Measurements from ENCODE around the gene SCLY. TPM values are rescaled to one million over a fixed set of nuclear protein-coding genes. Genes with fewer than 3 reads are reported as not detected.
"Not testable (repeated sequence)": the region's sequence is repeated elsewhere in the genome, so short reads cannot be mapped to it uniquely, and the experiment has no call there.

SCLY gene
- total RNA-seq, 4 donors from 2014 or later, result 9.8 to 17.9 (median 13.9) TPM

GRCh38 chr2:238029853-238030252 lies 30.9 kb upstream of the SCLY start:
- TF ChIP-seq POLR2AphosphoS5 (IDR thresholded peaks at IDR 0.05), result no peak
- no peak for TF ChIP-seq CTCF (IDR thresholded peaks at IDR 0.05)
- no peak for TF ChIP-seq POLR2A (IDR thresholded peaks at IDR 0.05; ENCODE audit: low read depth)
- no peak for TF ChIP-seq EP300 (IDR thresholded peaks at IDR 0.05)
- no peaks in the 10 kb centered on the region for H3K4me1 ChIP-seq
- no peak for DNase-seq (ENCODE audit: extremely low spot score)
- intact Hi-C loops (cut with DNase I), result no loop called here
- 98% methylated on average over 3 of the region's 3 CpGs for WGBS
- H3K36me3 ChIP-seq, result peaks cover 22 to 81% (median 67%) of the 10 kb centered on the region in 4 donors
- H3K9me3 ChIP-seq, result no peaks in the 10 kb centered on the region
- H3K27me3 ChIP-seq, result no peaks in the 10 kb centered on the region
- no peak overlapping the region for H3K4me3 ChIP-seq
- H3K27ac ChIP-seq (replicated peaks in 1 of 4), result no peak overlapping the region

- Histone ChIP-seq H3K27ac (replicated peaks in 1 of 4) (no peak overlapping the region), H3K4me3 (no peak overlapping the region), H3K36me3 (peaks cover 22 to 81% (median 67%) of the 10 kb centered on the region in 4 donors), H3K9me3 (no peaks in the 10 kb centered on the region), H3K27me3 (no peaks in the 10 kb centered on the region), H3K4me1 (no peaks in the 10 kb centered on the region)
- TF ChIP-seq POLR2AphosphoS5 (IDR thresholded peaks at IDR 0.05) (no peak), CTCF (IDR thresholded peaks at IDR 0.05) (no peak), EP300 (IDR thresholded peaks at IDR 0.05) (no peak), POLR2A (IDR thresholded peaks at IDR 0.05; ENCODE audit: low read depth) (no peak)
- over 99% methylated on average over 8 of the region's 8 CpGs for WGBS
- no peak for DNase-seq (ENCODE audit: extremely low spot score)
- intact Hi-C loops (cut with DNase I), result no loop called here
Observed at GRCh38 chr2:238030422-238031155, 30.2 kb upstream of the SCLY start.

GRCh38 chr2:238031751-238032150 lies 29.1 kb upstream of the SCLY start:
- Histone ChIP-seq H3K27ac (replicated peaks in 1 of 4) (no peak overlapping the region), H3K27me3 (no peaks in the 10 kb centered on the region), H3K4me1 (no peaks in the 10 kb centered on the region), H3K9me3 (no peaks in the 10 kb centered on the region), H3K4me3 (no peak overlapping the region), H3K36me3 (peaks cover 22 to 81% (median 68%) of the 10 kb centered on the region in 4 donors)
- DNase-seq (ENCODE audit: extremely low spot score), result no peak
- 92% methylated on average over 4 of the region's 4 CpGs for WGBS
- intact Hi-C loops (cut with DNase I), result no loop called here
- TF ChIP-seq CTCF (IDR thresholded peaks at IDR 0.05) (no peak), EP300 (IDR thresholded peaks at IDR 0.05) (no peak), POLR2AphosphoS5 (IDR thresholded peaks at IDR 0.05) (no peak), POLR2A (IDR thresholded peaks at IDR 0.05; ENCODE audit: low read depth) (no peak)

- H3K36me3 ChIP-seq, result peaks cover 23 to 81% (median 68%) of the 10 kb centered on the region in 4 donors
- 69% methylated on average over 4 of the region's 4 CpGs for WGBS
- intact Hi-C loops (cut with DNase I), result no loop called here
Observed at GRCh38 chr2:238032755-238033337, 28.0 kb upstream of the SCLY start.

GRCh38 chr2:238033991-238034390 lies 26.8 kb upstream of the SCLY start:
- H3K27me3 ChIP-seq; H3K9me3 ChIP-seq; H3K4me3 ChIP-seq; H3K4me1 ChIP-seq; intact Hi-C loops (cut with DNase I); DNase-seq (ENCODE audit: extremely low spot score); H3K27ac ChIP-seq (replicated peaks in 1 of 4): not testable (repeated sequence)
- H3K36me3 ChIP-seq, result peaks cover 33 to 89% (median 77%) of the 10 kb centered on the region in 4 donors
- WGBS, result 98% methylated on average over 9 of the region's 9 CpGs

More at GRCh38 chr2:238032755-238033337, 28.0 kb upstream of the SCLY start:
- H3K27me3 ChIP-seq, result no peaks in the 10 kb centered on the region
- no peak overlapping the region for H3K27ac ChIP-seq (replicated peaks in 1 of 4)
- H3K4me1 ChIP-seq, result no peaks in the 10 kb centered on the region
- no peaks in the 10 kb centered on the region for H3K9me3 ChIP-seq
- TF ChIP-seq POLR2A (IDR thresholded peaks at IDR 0.05; ENCODE audit: low read depth) (no peak), EP300 (IDR thresholded peaks at IDR 0.05) (no peak), POLR2AphosphoS5 (IDR thresholded peaks at IDR 0.05) (no peak), CTCF (IDR thresholded peaks at IDR 0.05) (no peak)
- H3K4me3 ChIP-seq, result no peak overlapping the region
- DNase-seq (ENCODE audit: extremely low spot score), result no peak

All from esophagus muscularis mucosa (tissue), 4 donors.